Uterus (tissue), 4 donors: ENCODE data around the gene MTPN. TPM values are rescaled to one million over a fixed set of nuclear protein-coding genes. Genes with fewer than 3 reads are reported as not detected.
A peak's percentile ranks its signal among the peaks of the same experiment; 100 is the strongest.

Experiments
- DNase-seq, 2 donors: peaks; one replicate each; pipeline ENCODE4 v3.0.0-alpha.2; 2019 to 2020
- H3K27ac ChIP-seq, 2 donors: fragments of 200-600 bp; sonication (generic); 1 replicate in 1 of 2; 2 replicates in 1 of 2; pipeline ENCODE4 v1.5.1; 2016 to 2018
- H3K27me3 ChIP-seq, 2 donors: fragments of 200-600 bp; sonication (generic); one replicate each; pipeline ENCODE4 v1.5.1; 2018 to 2019; ENCODE audit warnings: control low read depth in 1 of 2
- H3K36me3 ChIP-seq, 2 donors: fragments of 200-600 bp; sonication (generic); one replicate each; pipeline ENCODE4 v1.5.1; 2019; ENCODE audit warnings: control low read depth in 1 of 2
- H3K4me1 ChIP-seq, 2 donors: fragments of 200-600 bp; sonication (generic); one replicate each; pipeline ENCODE4 v1.5.1; 2018 to 2019; ENCODE audit warnings: control low read depth in 1 of 2
- H3K4me3 ChIP-seq, 2 donors: fragments of 200-600 bp; sonication (generic); 1 replicate in 1 of 2; 2 replicates in 1 of 2; pipeline ENCODE4 v1.5.1; 2018 to 2019; ENCODE audit warnings: mild to moderate bottlenecking in 1 of 2
- H3K9me3 ChIP-seq, 2 donors: fragments of 200-600 bp; sonication (generic); one replicate each; pipeline ENCODE4 v1.5.1; 2019; ENCODE audit warnings: control low read depth in 1 of 2
- CTCF ChIP-seq, 4 experiments: fragments of 200-600 bp in 2 of 4; fragments of 450-650 bp in 2 of 4; sonication (generic) in 2 of 4; IDR thresholded peaks; one replicate each; pipeline ENCODE4 v1.5.1; 2016 to 2019; ENCODE audit warnings: antibody characterized with exemption in 4 of 4, mild to moderate bottlenecking in 2 of 4, moderate library complexity in 1 of 4
- POLR2A ChIP-seq, 2 donors: fragments of 450-650 bp; IDR thresholded peaks; one replicate each; pipeline ENCODE4 v1.6.1; 2016; ENCODE audit warnings: antibody characterized with exemption in 2 of 2, mild to moderate bottlenecking in 1 of 2, moderate library complexity in 1 of 2
- intact Hi-C: fragments of 100-400 bp; cut with DNase I; formaldehyde crosslinking; loops from one replicate; pipeline ENCODE4 v1.15.1; 2023; ENCODE audit warnings: low total_unique reads
- total RNA-seq, 4 donors: library from RNA; depleted of rRNA in 3 of 4; stranded (reverse); fragments of >200 nt in 3 of 4; gene quantifications; one replicate each; pipeline versions ENCODE4 v1.1.0 to v1.2.4, GENCODE V29; 2014 to 2023
- donor health status: DM: yes; HTN: yes; CAD: no.

MTPN gene
- total RNA-seq, 4 donors from 2014 or later: 53.8 to 125 (median 76.8) TPM

- no peak overlapping the region for H3K27ac ChIP-seq
- DNase-seq: no peak
- TF ChIP-seq POLR2A (IDR thresholded peaks at IDR 0.05): no peak
- TF ChIP-seq CTCF (IDR thresholded peaks at IDR 0.05): no peak
Measured at GRCh38 chr7:135917721-135918120, 59.4 kb downstream of the MTPN start.

GRCh38 chr7:135914346-135914745 is 62.8 kb downstream of the MTPN start:
- no peak overlapping the region for H3K4me3 ChIP-seq
- intact Hi-C loops: no loop called here
- no peaks in the 10 kb centered on the region for H3K27me3 ChIP-seq
- TF ChIP-seq CTCF (IDR thresholded peaks at IDR 0.05) (no peak), POLR2A (IDR thresholded peaks at IDR 0.05) (no peak)
- H3K27ac ChIP-seq: no peak overlapping the region
- H3K4me1 ChIP-seq: no peaks in the 10 kb centered on the region
- H3K9me3 ChIP-seq: no peaks in the 10 kb centered on the region
- DNase-seq: no peak
- H3K36me3 ChIP-seq: no peaks in the 10 kb centered on the region

More at GRCh38 chr7:135917721-135918120, 59.4 kb downstream of the MTPN start:
- Histone ChIP-seq H3K9me3 (no peaks in the 10 kb centered on the region), H3K4me1 (no peaks in the 10 kb centered on the region), H3K36me3 (no peaks in the 10 kb centered on the region), H3K27me3 (no peaks in the 10 kb centered on the region), H3K4me3 (no peak overlapping the region)
- intact Hi-C loops: no loop called here

- Histone ChIP-seq H3K27me3 (no peaks in the 10 kb centered on the region), H3K36me3 (no peaks in the 10 kb centered on the region), H3K4me1 (no peaks in the 10 kb centered on the region), H3K27ac (no peak overlapping the region), H3K9me3 (no peaks in the 10 kb centered on the region), H3K4me3 (no peak overlapping the region)
- no peak for TF ChIP-seq CTCF (IDR thresholded peaks at IDR 0.05)
- no peak for TF ChIP-seq POLR2A (IDR thresholded peaks at IDR 0.05)
- intact Hi-C loops: no loop called here
- DNase-seq: no peak
Measured at GRCh38 chr7:135913404-135913803, 63.8 kb downstream of the MTPN start.

- Histone ChIP-seq H3K27ac (peak overlapping the region in 1 of 2 donors; percentile 17), H3K27me3 (no peaks in the 10 kb centered on the region), H3K4me3 (no peak overlapping the region), H3K36me3 (no peaks in the 10 kb centered on the region), H3K9me3 (no peaks in the 10 kb centered on the region), H3K4me1 (no peaks in the 10 kb centered on the region)
- TF ChIP-seq POLR2A (IDR thresholded peaks at IDR 0.05): no peak
- no peak for TF ChIP-seq CTCF (IDR thresholded peaks at IDR 0.05)
- DNase-seq: peak; percentile 20 to 37
- intact Hi-C loops: no loop called here
Measured at GRCh38 chr7:135911099-135911498, 66.1 kb downstream of the MTPN start.

GRCh38 chr7:135910393-135911036 is 66.6 kb downstream of the MTPN start:
- Histone ChIP-seq H3K9me3 (no peaks in the 10 kb centered on the region), H3K27ac (peak overlapping the region in 1 of 2 donors; percentile 17), H3K36me3 (no peaks in the 10 kb centered on the region), H3K4me1 (no peaks in the 10 kb centered on the region), H3K4me3 (no peak overlapping the region), H3K27me3 (no peaks in the 10 kb centered on the region)
- no peak for DNase-seq
- TF ChIP-seq CTCF (IDR thresholded peaks at IDR 0.05) (no peak), POLR2A (IDR thresholded peaks at IDR 0.05) (no peak)
- intact Hi-C loops: no loop called here
